ENCODE data around the gene CAMK4. TPM values are rescaled to one million over a fixed set of nuclear protein-coding genes. Genes with fewer than 3 reads are reported as not detected.

Gene CAMK4
- total and polyA plus RNA-seq, 2 donors (not counting 3 experiments of a cell fraction or from before 2014, with no cell fraction given), result 2.2 to 5.4 TPM

GRCh38 chr5:111447099-111447498, 222.9 kb downstream of the CAMK4 start:
- FAIRE-seq (no peak), DNase-seq (ENCODE audit: low read depth, low spot score) (no peak)
- H3K79me2 ChIP-seq (ENCODE audit: control insufficient read depth, insufficient read depth, low read length), result no peaks in the 10 kb centered on the region
- H3K4me1 ChIP-seq (ENCODE audit: control insufficient read depth, extremely low read depth, insufficient read depth, low read length), result no peaks in the 10 kb centered on the region
- intact Hi-C loops (cut with micrococcal nuclease), result no loop called here
- H3K27me3 ChIP-seq (ENCODE audit: control insufficient read depth in 2 of 2, insufficient read depth in 2 of 2, low read length in 2 of 2), result no peaks in the 10 kb centered on the region
- no peak overlapping the region for H2AFZ ChIP-seq (ENCODE audit: low read depth, low read length)
- ChIA-PET CTCF (interaction anchor here (1.1 kb wide), 1 partner anchor 18 kb away, joined by 3 read pairs; no protein-coding TSS in a partner anchor), POLR2A (no interaction called here)
- TF ChIP-seq POLR2A (IDR thresholded peaks at IDR 0.05; ENCODE audit: low read depth, low read length), result no peak
- TF ChIP-seq EZH2 (IDR thresholded peaks at IDR 0.05; ENCODE audit: borderline replicate concordance, low read depth, low read length, severe bottlenecking), result no peak
- TF ChIP-seq MYC (IDR thresholded peaks at IDR 0.05; ENCODE audit: low read depth, low read length), result no peak
- no peak for TF ChIP-seq JUN (IDR thresholded peaks at IDR 0.05; ENCODE audit: borderline replicate concordance, insufficient read depth, insufficient read length, low read depth)
- no peak for TF ChIP-seq POLR2AphosphoS5 (IDR thresholded peaks at IDR 0.05; ENCODE audit: insufficient read depth, low read depth, low read length)
- TF ChIP-seq CTCF (IDR thresholded peaks at IDR 0.05; ENCODE audit: extremely low read depth in 1 of 2, insufficient read depth in 1 of 2, low read depth in 1 of 2, low read length in 2 of 2), result no peak
- no peak for TF ChIP-seq MAX (IDR thresholded peaks at IDR 0.05; ENCODE audit: insufficient read depth, insufficient read length)
- no peaks in the 10 kb centered on the region for H3K9me3 ChIP-seq (replicated peaks; ENCODE audit: control insufficient read depth, insufficient read depth, low read length)
- H3K9ac ChIP-seq (replicated peaks; ENCODE audit: extremely low read depth, insufficient read depth, low read length), result no peak overlapping the region
- H3K4me3 ChIP-seq (replicated peaks in 1 of 3; ENCODE audit: insufficient read depth in 1 of 3, low read depth in 1 of 3, low read length in 3 of 3), result no peak overlapping the region
- dilution Hi-C loops (cut with MboI; ENCODE audit: extremely low pct_ligation_motif_present, low sequenced_read_pairs), result no loop called here
- no peaks in the 10 kb centered on the region for H4K20me1 ChIP-seq (replicated peaks; ENCODE audit: control insufficient read depth, extremely low read depth, insufficient read depth, low read length)
- H3K4me2 ChIP-seq (ENCODE audit: insufficient read depth, low read length), result no peak overlapping the region
- H3K9me1 ChIP-seq (replicated peaks; ENCODE audit: control insufficient read depth, extremely low read depth, insufficient read depth, low read length), result no peaks in the 10 kb centered on the region
- no TSS peak for BruUV-seq (replicated peaks)
- no peaks in the 10 kb centered on the region for H3K36me3 ChIP-seq (ENCODE audit: control insufficient read depth in 2 of 2, extremely low read depth in 1 of 2, insufficient read depth in 2 of 2, low read length in 2 of 2)
- no peak overlapping the region for H3K27ac ChIP-seq (ENCODE audit: insufficient read depth, low read depth, low read length)
